ENCODE results near the gene AKT2.

The AKT2 gene

GRCh38 chr19:40255619-40256166 is 29.5 kb downstream of the AKT2 start:
- Histone ChIP-seq H3K36me3 (ENCODE audit: insufficient read depth, low read length) (peaks cover 61% of the 10 kb centered on the region), H2AFZ (ENCODE audit: low read depth, low read length) (no peak overlapping the region), H3K4me2 (ENCODE audit: insufficient read depth, low read length) (no peak overlapping the region), H4K20me1 (ENCODE audit: insufficient read depth, low read length) (peaks cover 49% of the 10 kb centered on the region), H3K4me1 (ENCODE audit: insufficient read depth, low read length) (no peaks in the 10 kb centered on the region), H3K27ac (ENCODE audit: low read length) (no peak overlapping the region), H3K9me3 (ENCODE audit: insufficient read depth, low read length, severe bottlenecking) (no peaks in the 10 kb centered on the region), H3K4me3 (ENCODE audit: low read depth in 1 of 2, low read length in 2 of 2) (no peak overlapping the region), H3K9ac (ENCODE audit: low read depth, low read length) (no peak overlapping the region), H3K79me2 (ENCODE audit: insufficient read depth, low read length) (peaks cover 50% of the 10 kb centered on the region), H3K27me3 (ENCODE audit: insufficient read depth, low read length, poor library complexity) (no peaks in the 10 kb centered on the region)
- TF ChIP-seq CTCF (IDR thresholded peaks at IDR 0.05; ENCODE audit: borderline replicate concordance, extremely low read depth, low read length, poor library complexity, severe bottlenecking) (no peak), EZH2 (IDR thresholded peaks at IDR 0.05; ENCODE audit: borderline replicate concordance, low read depth, low read length, severe bottlenecking) (no peak)
- no peak for ATAC-seq (ENCODE audit: insufficient read depth, low read depth)
- DNase-seq = no peak

GRCh38 chr19:40254714-40255418 is 30.3 kb downstream of the AKT2 start:
- ATAC-seq (ENCODE audit: insufficient read depth, low read depth) = no peak
- H3K4me3 ChIP-seq (ENCODE audit: low read depth in 1 of 2, low read length in 2 of 2) = no peak overlapping the region
- H3K4me1 ChIP-seq (ENCODE audit: insufficient read depth, low read length) = no peaks in the 10 kb centered on the region
- no peaks in the 10 kb centered on the region for H3K27me3 ChIP-seq (ENCODE audit: insufficient read depth, low read length, poor library complexity)
- no peaks in the 10 kb centered on the region for H3K9me3 ChIP-seq (ENCODE audit: insufficient read depth, low read length, severe bottlenecking)
- H4K20me1 ChIP-seq (ENCODE audit: insufficient read depth, low read length) = peaks cover 48% of the 10 kb centered on the region
- H3K36me3 ChIP-seq (ENCODE audit: insufficient read depth, low read length) = peaks cover 68% of the 10 kb centered on the region
- DNase-seq = no peak
- no peak overlapping the region for H3K27ac ChIP-seq (ENCODE audit: low read length)
- TF ChIP-seq EZH2 (IDR thresholded peaks at IDR 0.05; ENCODE audit: borderline replicate concordance, low read depth, low read length, severe bottlenecking) (no peak), CTCF (IDR thresholded peaks at IDR 0.05; ENCODE audit: borderline replicate concordance, extremely low read depth, low read length, poor library complexity, severe bottlenecking) (no peak)
- no peak overlapping the region for H2AFZ ChIP-seq (ENCODE audit: low read depth, low read length)
- H3K4me2 ChIP-seq (ENCODE audit: insufficient read depth, low read length) = no peak overlapping the region
- H3K9ac ChIP-seq (ENCODE audit: low read depth, low read length) = no peak overlapping the region
- peaks cover 46% of the 10 kb centered on the region for H3K79me2 ChIP-seq (ENCODE audit: insufficient read depth, low read length)

DNA sequence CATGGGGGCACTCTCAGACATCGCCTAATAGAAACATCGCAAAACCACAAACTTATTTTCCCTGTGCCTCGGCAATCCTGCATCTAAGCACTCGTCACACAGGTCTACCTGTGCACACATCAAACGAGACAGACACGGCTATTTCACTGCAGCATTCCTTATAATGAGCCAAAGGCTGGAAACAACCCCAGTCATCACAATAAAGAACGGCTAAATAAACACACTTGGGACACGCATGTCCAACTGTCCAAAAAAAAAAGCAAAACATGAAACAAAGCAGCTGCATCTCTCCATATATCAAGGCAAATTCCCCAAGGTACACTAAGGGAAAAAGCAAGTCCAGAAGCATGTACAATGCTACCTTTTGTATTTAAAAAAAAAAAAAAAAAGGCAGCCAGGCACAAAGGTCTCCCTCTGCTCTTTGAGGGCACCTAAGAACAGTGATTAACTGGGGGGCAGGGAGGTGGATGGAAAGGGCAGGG is 31.5 kb downstream of the AKT2 start:
- no peaks in the 10 kb centered on the region for H3K4me1 ChIP-seq (ENCODE audit: insufficient read depth, low read length)
- ATAC-seq (ENCODE audit: insufficient read depth, low read depth) (no peak), DNase-seq (no peak)
- peaks cover 76% of the 10 kb centered on the region for H3K36me3 ChIP-seq (ENCODE audit: insufficient read depth, low read length)
- H2AFZ ChIP-seq (ENCODE audit: low read depth, low read length) = no peak overlapping the region
- H3K27ac ChIP-seq (ENCODE audit: low read length) = no peak overlapping the region
- TF ChIP-seq EZH2 (IDR thresholded peaks at IDR 0.05; ENCODE audit: borderline replicate concordance, low read depth, low read length, severe bottlenecking) (no peak), CTCF (IDR thresholded peaks at IDR 0.05; ENCODE audit: borderline replicate concordance, extremely low read depth, low read length, poor library complexity, severe bottlenecking) (no peak)
- H3K27me3 ChIP-seq (ENCODE audit: insufficient read depth, low read length, poor library complexity) = no peaks in the 10 kb centered on the region
- H3K4me3 ChIP-seq (ENCODE audit: low read depth in 1 of 2, low read length in 2 of 2) = no peak overlapping the region
- no peak overlapping the region for H3K9ac ChIP-seq (ENCODE audit: low read depth, low read length)
- no peak overlapping the region for H3K4me2 ChIP-seq (ENCODE audit: insufficient read depth, low read length)
- H3K9me3 ChIP-seq (ENCODE audit: insufficient read depth, low read length, severe bottlenecking) = no peaks in the 10 kb centered on the region
- H3K79me2 ChIP-seq (ENCODE audit: insufficient read depth, low read length) = peaks cover 41% of the 10 kb centered on the region
- peaks cover 51% of the 10 kb centered on the region for H4K20me1 ChIP-seq (ENCODE audit: insufficient read depth, low read length)
